Calu3 (cell line): ENCODE data around the gene ARL11. TPM values are rescaled to one million over a fixed set of nuclear protein-coding genes. Genes with fewer than 3 reads are reported as not detected.
"Not testable (repeated sequence)": the region's sequence is repeated elsewhere in the genome, so short reads cannot be mapped to it uniquely, and the experiment has no call there.

Experiments
- BruUV-seq: library from RNA; stranded (reverse); fragments of 400-500 nt; replicated peaks from 2 replicates; lab custom pipeline; 2021; lab: Mats Ljungman, UMichigan
- CTCF ChIA-PET: fragments of 300-600 bp; sonication (Branson Sonifier 250); formaldehyde crosslinking; loops from one replicate; lab custom pipeline; 2022; ENCODE audit warnings: antibody characterized with exemption; lab: Charles Lee
- DNase-seq: peaks from one replicate; pipeline ENCODE4 v3.0.0; 2022
- H3K27ac Mint-ChIP-seq: one replicate; pipeline ENCODE4 v1.8.0; 2022; ENCODE audit warnings: mixed read lengths; ENCODE audit not compliant: unreplicated experiment
- H3K27me3 Mint-ChIP-seq: one replicate; pipeline ENCODE4 v1.8.0; 2022; ENCODE audit warnings: mixed read lengths; ENCODE audit not compliant: unreplicated experiment
- H3K36me3 Mint-ChIP-seq: one replicate; pipeline ENCODE4 v1.8.0; 2022; ENCODE audit warnings: mild to moderate bottlenecking, moderate library complexity, mixed read lengths; ENCODE audit not compliant: insufficient read depth, unreplicated experiment
- H3K4me1 Mint-ChIP-seq: one replicate; pipeline ENCODE4 v1.8.0; 2022; ENCODE audit warnings: mild to moderate bottlenecking, low read depth, mixed read lengths; ENCODE audit not compliant: unreplicated experiment
- H3K4me3 Mint-ChIP-seq: one replicate; pipeline ENCODE4 v1.8.0; 2022; ENCODE audit warnings: mild to moderate bottlenecking, low read depth, moderate library complexity, mixed read lengths; ENCODE audit not compliant: unreplicated experiment
- H3K9me3 Mint-ChIP-seq: one replicate; pipeline ENCODE4 v1.8.0; 2022; ENCODE audit warnings: low read depth, mixed read lengths; ENCODE audit not compliant: unreplicated experiment
- intact Hi-C: fragments of 100-400 bp; cut with micrococcal nuclease; formaldehyde crosslinking; loops from one replicate; pipeline ENCODE4 v1.10.0; 2022; ENCODE audit not compliant: unreplicated experiment
- total RNA-seq: library from RNA; stranded (reverse); gene quantifications from 2 replicates; pipeline ENCODE4 v1.2.3, GENCODE V29; 2022
- TF ChIP-seq, protein P1 (sequence below): fragments of 200-600 bp; IDR thresholded peaks from one replicate; pipeline ENCODE4 v1.8.0; 2022; ENCODE audit warnings: antibody characterized with exemption; ENCODE audit not compliant: unreplicated experiment

The ARL11 gene
- total RNA-seq, 1 experiment from 2014 or later = not detected

DNA sequence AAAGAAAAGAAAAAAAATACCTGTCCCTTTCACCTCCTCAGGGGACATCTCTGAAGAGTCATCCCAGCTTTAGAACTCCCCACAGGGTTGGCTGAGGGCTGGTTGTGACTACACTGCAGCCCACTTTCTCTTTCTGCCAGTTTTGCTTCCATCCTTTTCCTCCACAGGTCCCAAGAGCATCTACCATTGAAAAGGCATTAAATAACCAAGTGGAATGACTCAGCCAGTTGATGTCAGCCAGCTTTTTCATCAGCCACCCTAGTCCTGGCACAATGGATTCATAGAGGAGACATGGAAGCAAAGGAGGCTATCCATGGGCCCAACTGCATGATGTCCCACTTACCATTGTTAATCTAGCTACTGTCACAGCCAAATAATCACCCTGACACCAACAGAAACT, 33.7 kb upstream of the ARL11 start:
- CTCF ChIA-PET = no interaction called here
- Mint-ChIP-seq H3K9me3 (no peaks in the 10 kb centered on the region), H3K4me1 (no peaks in the 10 kb centered on the region), H3K36me3 (no peaks in the 10 kb centered on the region), H3K4me3 (no peak overlapping the region), H3K27me3 (no peaks in the 10 kb centered on the region), H3K27ac (no peak overlapping the region)
- BruUV-seq = no TSS peak
- TF ChIP-seq, protein P1, sequence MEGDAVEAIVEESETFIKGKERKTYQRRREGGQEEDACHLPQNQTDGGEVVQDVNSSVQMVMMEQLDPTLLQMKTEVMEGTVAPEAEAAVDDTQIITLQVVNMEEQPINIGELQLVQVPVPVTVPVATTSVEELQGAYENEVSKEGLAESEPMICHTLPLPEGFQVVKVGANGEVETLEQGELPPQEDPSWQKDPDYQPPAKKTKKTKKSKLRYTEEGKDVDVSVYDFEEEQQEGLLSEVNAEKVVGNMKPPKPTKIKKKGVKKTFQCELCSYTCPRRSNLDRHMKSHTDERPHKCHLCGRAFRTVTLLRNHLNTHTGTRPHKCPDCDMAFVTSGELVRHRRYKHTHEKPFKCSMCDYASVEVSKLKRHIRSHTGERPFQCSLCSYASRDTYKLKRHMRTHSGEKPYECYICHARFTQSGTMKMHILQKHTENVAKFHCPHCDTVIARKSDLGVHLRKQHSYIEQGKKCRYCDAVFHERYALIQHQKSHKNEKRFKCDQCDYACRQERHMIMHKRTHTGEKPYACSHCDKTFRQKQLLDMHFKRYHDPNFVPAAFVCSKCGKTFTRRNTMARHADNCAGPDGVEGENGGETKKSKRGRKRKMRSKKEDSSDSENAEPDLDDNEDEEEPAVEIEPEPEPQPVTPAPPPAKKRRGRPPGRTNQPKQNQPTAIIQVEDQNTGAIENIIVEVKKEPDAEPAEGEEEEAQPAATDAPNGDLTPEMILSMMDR = no peak
- DNase-seq = no peak
- intact Hi-C loops = no loop called here

DNA sequence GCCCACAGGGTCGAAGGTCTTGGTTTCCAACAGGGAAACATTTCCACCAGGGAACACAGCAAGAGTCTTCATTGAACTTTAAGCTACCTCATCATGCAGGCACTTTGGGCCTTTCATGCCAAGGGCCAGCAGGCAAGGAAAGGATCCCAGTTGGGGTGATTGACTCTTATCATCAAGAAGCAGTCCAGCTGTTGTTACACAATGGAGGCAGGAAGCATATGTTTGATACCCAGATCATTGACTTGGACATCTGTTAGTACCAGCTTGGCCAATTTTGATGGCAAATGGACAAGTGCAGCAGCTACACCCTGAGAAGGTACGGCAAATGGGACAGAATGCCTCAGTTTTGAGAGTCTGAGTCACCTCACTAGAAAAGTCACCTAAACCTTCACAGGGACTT, 32.1 kb upstream of the ARL11 start:
- Mint-ChIP-seq H3K27ac (no peak overlapping the region), H3K4me3 (no peak overlapping the region), H3K27me3 (no peaks in the 10 kb centered on the region), H3K9me3 (no peaks in the 10 kb centered on the region), H3K4me1 (no peaks in the 10 kb centered on the region), H3K36me3 (no peaks in the 10 kb centered on the region)
- TF ChIP-seq, protein P1 = no peak
- CTCF ChIA-PET = no interaction called here
- BruUV-seq = no TSS peak
- intact Hi-C loops = no loop called here
- DNase-seq = no peak

DNA sequence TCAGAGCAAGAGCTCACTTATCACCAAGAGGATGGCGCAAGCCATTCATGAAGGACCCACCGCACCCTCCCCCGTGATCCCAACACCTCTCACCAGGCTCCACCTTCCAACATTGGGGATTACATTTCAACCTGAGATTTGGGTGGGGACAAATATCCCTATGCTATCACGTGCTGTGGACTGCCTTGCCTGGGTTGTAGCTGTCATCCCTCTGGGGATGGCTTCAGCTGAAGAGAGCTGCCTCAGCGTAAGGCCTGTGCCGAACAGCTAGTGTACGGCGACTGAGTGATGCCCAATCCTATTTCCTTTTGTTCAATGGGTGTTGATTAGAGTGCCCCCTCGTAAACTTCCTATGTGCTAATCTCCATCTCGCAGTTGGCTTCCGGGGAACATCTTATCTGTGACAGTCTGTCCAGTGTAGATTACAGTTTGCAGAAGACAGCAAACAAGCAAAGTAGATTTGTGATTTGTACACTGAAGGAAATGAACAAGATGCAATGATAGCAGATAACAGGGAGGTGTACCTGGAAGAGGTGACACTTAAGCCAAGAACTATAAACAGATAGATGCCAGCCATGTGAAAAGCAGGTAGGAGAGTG, 31.2 kb upstream of the ARL11 start:
- no TSS peak for BruUV-seq
- no peak for DNase-seq
- CTCF ChIA-PET = no interaction called here
- Mint-ChIP-seq H3K9me3 (no peaks in the 10 kb centered on the region), H3K27me3 (no peaks in the 10 kb centered on the region), H3K27ac (no peak overlapping the region), H3K36me3 (no peaks in the 10 kb centered on the region), H3K4me1 (no peaks in the 10 kb centered on the region), H3K4me3 (no peak overlapping the region)
- intact Hi-C loops = no loop called here
- TF ChIP-seq, protein P1 = no peak

DNA sequence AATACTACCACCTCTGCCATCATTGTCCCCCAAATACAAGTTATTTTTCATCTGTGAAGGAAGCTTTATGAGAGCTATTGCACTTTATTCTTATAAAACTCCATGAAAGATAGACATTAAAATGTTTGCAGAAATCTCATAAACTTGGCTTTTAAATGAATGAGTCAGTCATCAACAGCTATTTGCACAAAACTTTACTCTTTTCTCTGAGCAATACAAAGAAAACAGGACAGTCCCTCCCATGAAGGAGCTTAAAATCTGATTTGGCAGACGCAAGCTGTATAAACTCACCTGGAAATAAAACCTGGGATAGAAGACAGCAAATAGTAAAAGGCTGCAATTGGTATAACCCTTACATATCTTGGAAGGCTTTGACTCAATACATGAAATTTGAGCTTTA, 26.3 kb upstream of the ARL11 start:
- CTCF ChIA-PET = no interaction called here
- no peak for DNase-seq
- no peaks in the 10 kb centered on the region for H3K27me3 Mint-ChIP-seq
- TF ChIP-seq, protein P1 = no peak
- no peaks in the 10 kb centered on the region for H3K36me3 Mint-ChIP-seq
- H3K9me3 Mint-ChIP-seq = no peaks in the 10 kb centered on the region
- no peaks in the 10 kb centered on the region for H3K4me1 Mint-ChIP-seq
- H3K4me3 Mint-ChIP-seq = no peak overlapping the region
- BruUV-seq = no TSS peak
- intact Hi-C loops = no loop called here
- H3K27ac Mint-ChIP-seq = no peak overlapping the region

DNA sequence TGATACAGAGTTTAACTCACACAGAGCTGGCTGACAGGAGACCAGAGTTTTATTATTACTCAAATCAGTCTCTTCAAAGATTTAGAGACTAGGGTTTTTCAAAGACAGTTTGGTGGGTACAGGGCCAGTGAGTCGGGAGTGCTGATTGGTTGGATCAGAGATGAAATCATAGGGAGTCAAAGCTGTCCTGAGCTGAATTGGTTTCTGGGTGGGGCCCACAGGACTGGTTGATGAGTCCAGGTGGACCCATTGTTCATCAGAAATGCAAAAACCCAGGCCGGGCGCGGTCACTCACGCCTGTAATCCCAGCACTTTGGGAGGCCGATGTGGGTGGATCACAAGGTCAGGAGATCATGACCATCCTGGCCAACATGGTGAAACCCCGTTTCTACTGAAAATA, 25.7 kb upstream of the ARL11 start:
- intact Hi-C loops, BruUV-seq, H3K4me3 Mint-ChIP-seq, H3K27ac Mint-ChIP-seq, H3K27me3 Mint-ChIP-seq, H3K36me3 Mint-ChIP-seq, H3K4me1 Mint-ChIP-seq, H3K9me3 Mint-ChIP-seq, DNase-seq, CTCF ChIA-PET: not testable (repeated sequence)
